T-cell (primary cell): ENCODE measurements around the gene PUS3. TPM values are rescaled to one million over a fixed set of nuclear protein-coding genes. Genes with fewer than 3 reads are reported as not detected.

Experiments
- ATAC-seq, 4 experiments: fragments of 200-7000 bp in 3 of 4; fragments of 150-1000 bp in 1 of 4; cut with Tn5 transposase; replicated peaks in 1 of 4; 1 replicate in 3 of 4; 2 replicates in 1 of 4; pipeline ENCODE4 v1.10.0; 2021; ENCODE audit warnings: moderate library complexity in 3 of 4, mild to moderate bottlenecking in 2 of 4, moderate number of reproducible peaks in 1 of 4
- CTCF ChIA-PET, 2 donors: fragments of 300-600 bp; sonication (Branson Sonifier 250); formaldehyde crosslinking; loops; one replicate each; lab custom pipeline; 2022; ENCODE audit warnings: antibody characterized with exemption in 2 of 2; lab: Charles Lee
- POLR2A ChIA-PET, 2 donors: fragments of 300-600 bp; sonication (Branson Sonifier 250); formaldehyde crosslinking; loops; one replicate each; lab custom pipeline; 2022; ENCODE audit warnings: antibody characterized with exemption in 2 of 2; lab: Charles Lee
- DNase-seq, 35 experiments: peaks; one replicate each; pipeline versions ENCODE4 v3.0.0 to v3.0.0-alpha.2; 2013 to 2023
- H3K27ac ChIP-seq: one replicate; pipeline ENCODE4 v1.5.1; 2013; ENCODE audit warnings: low read length
- H3K27me3 ChIP-seq, 2 experiments: replicated peaks in 1 of 2; 1 replicate in 1 of 2; 2 replicates in 1 of 2; pipeline versions ENCODE4 v1.6.1 to v1.7.0; 2013; ENCODE audit warnings: low read length in 1 of 2, mixed read lengths in 1 of 2; ENCODE audit not compliant: control insufficient read depth in 2 of 2, insufficient read depth in 2 of 2; ENCODE audit errors: extremely low read depth in 1 of 2
- H3K36me3 ChIP-seq, 2 donors: 1 replicate in 1 of 2; 2 replicates in 1 of 2; pipeline versions ENCODE4 v1.6.1 to v1.7.0; 2013; ENCODE audit warnings: low read length in 1 of 2; ENCODE audit not compliant: control insufficient read depth in 2 of 2, insufficient read depth in 1 of 2; ENCODE audit errors: extremely low read depth in 1 of 2
- H3K4me1 ChIP-seq, 2 experiments: 1 replicate in 1 of 2; 2 replicates in 1 of 2; pipeline versions ENCODE4 v1.6.1 to v1.7.0; 2013; ENCODE audit warnings: low read length in 2 of 2, mixed read lengths in 1 of 2; ENCODE audit not compliant: insufficient read depth in 2 of 2, control insufficient read depth in 1 of 2; ENCODE audit errors: extremely low read depth in 1 of 2
- H3K4me3 ChIP-seq, 2 donors: 1 replicate in 1 of 2; 2 replicates in 1 of 2; pipeline versions ENCODE4 v1.5.1 to v1.7.0; 2013; ENCODE audit warnings: mild to moderate bottlenecking in 2 of 2, low read length in 1 of 2, moderate library complexity in 1 of 2; ENCODE audit not compliant: control insufficient read depth in 1 of 2; ENCODE audit errors: extremely low read depth in 1 of 2
- H3K9me3 ChIP-seq: 2 replicates; pipeline ENCODE4 v1.7.0; 2013
- H3K27ac Mint-ChIP-seq, 2 donors: one replicate each; pipeline ENCODE4 v1.8.0; 2020 to 2021; ENCODE audit warnings: mild to moderate bottlenecking in 2 of 2, mixed read lengths in 2 of 2
- H3K27me3 Mint-ChIP-seq, 2 donors: one replicate each; pipeline ENCODE4 v1.8.0; 2021 to 2022; ENCODE audit warnings: mixed read lengths in 2 of 2
- H3K36me3 Mint-ChIP-seq: one replicate; pipeline ENCODE4 v1.8.0; 2021; ENCODE audit warnings: mixed read lengths
- H3K4me1 Mint-ChIP-seq, 3 donors: one replicate each; pipeline ENCODE4 v1.8.0; 2020 to 2022; ENCODE audit warnings: mixed read lengths in 3 of 3, mild to moderate bottlenecking in 1 of 3
- H3K4me3 Mint-ChIP-seq, 3 donors: one replicate each; pipeline ENCODE4 v1.8.0; 2020 to 2022; ENCODE audit warnings: mild to moderate bottlenecking in 3 of 3, mixed read lengths in 3 of 3, moderate library complexity in 3 of 3
- H3K9me3 Mint-ChIP-seq, 3 donors: one replicate each; pipeline ENCODE4 v1.8.0; 2020 to 2022; ENCODE audit warnings: mixed read lengths in 3 of 3
- WGBS: methylation state at CpG from one replicate; pipeline ENCODE4 v1.1.5; 2013; ENCODE audit warnings: missing lambda C conversion rate; ENCODE audit not compliant: insufficient coverage; 5-methylcytosine and 5-hydroxymethylcytosine counted together
- total RNA-seq, 35 experiments: library from RNA in 6 of 35; stranded (reverse) in 6 of 35; fragments of 120-200 nt in 1 of 35; gene quantifications; one replicate each; pipeline versions ENCODE4 v1.2.1 to v1.2.4 and lab custom pipeline; 2013 to 2026

The PUS3 gene
- total RNA-seq, 5 donors from 2014 or later (not counting 1 experiment from before 2014, with no cell fraction given) = 5.2 to 14.6 (median 11.5) TPM

DNA sequence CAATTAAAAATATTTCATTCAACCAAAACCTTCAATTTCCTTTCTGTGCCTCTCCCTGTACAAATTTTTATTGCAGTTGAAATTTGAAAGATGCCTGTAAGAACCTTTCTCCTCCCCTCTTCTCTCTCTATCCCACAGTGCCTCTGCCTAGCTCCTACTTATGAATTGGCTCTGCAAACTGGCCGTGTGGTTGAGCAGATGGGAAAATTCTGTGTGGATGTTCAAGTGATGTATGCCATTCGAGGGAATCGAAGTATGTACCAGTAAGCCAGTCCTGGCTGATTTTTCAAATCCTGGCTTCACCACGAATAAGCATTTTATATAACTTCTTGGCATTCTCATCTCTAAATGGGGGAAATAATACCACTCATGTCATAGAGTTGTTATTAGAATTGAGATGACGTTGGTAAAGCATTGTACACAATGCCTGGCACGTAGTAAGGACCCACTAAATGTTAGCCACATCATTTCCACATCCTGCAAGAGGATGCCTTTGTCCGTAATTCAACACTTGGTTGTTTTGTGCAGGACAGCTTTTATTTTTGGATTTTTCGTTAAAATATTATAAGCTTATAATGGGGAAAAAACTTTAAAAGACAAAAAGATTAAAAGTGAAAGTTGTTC is 7.3 kb upstream of the PUS3 start:
- ChIA-PET CTCF (interaction anchor here in 1 of 2 donors (0.7 kb wide), 1 partner anchor 284 kb away, joined by 3 read pairs; no protein-coding TSS in a partner anchor), POLR2A (interaction anchor here in 1 of 2 donors (0.7 kb wide), 1 partner anchor 497 kb away, joined by 5 read pairs; no protein-coding TSS in a partner anchor)
- Histone ChIP-seq H3K9me3 (no peaks in the 10 kb centered on the region), H3K36me3 (no peaks in the 10 kb centered on the region), H3K4me3 (no peak overlapping the region), H3K27ac (no peak overlapping the region), H3K27me3 (peaks cover 2 to 15% of the 10 kb centered on the region in 2 experiments), H3K4me1 (no peaks in the 10 kb centered on the region)
- H3K27me3 Mint-ChIP-seq = peaks cover 26 to 41% of the 10 kb centered on the region in 2 donors
- DNase-seq = no peak
- H3K27ac Mint-ChIP-seq = no peak overlapping the region
- WGBS = no CpG with 5 or more reads among the region's 8 CpGs
- no peaks in the 10 kb centered on the region for H3K9me3 Mint-ChIP-seq
- H3K4me1 Mint-ChIP-seq = peaks cover 0 to 3% (median 0%) of the 10 kb centered on the region in 3 donors
- no peak overlapping the region for H3K4me3 Mint-ChIP-seq
- H3K36me3 Mint-ChIP-seq = no peaks in the 10 kb centered on the region
- ATAC-seq = no peak

DNA sequence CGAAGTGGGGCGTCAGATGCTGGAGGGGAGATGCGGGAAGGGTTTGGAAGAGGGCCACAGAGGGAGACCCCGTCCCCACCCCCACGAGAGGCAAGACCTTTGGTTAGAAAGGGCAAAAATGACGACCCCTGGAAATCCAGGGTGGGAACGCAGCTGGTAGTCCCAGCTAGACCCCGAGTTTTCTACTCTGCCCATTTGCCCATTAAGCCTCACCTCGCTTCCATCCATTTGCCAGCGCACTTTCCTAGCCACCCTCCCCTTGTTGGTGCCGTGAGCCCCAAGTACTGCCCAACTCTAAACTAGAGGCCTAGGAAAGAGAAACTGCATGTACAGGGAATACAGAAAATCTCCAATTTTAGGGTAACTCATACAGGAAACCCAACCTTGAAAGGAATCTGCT is 1.7 kb upstream of the PUS3 start:
- peak overlapping the region; percentile 66 to 89 (median 71) for H3K4me3 Mint-ChIP-seq
- peaks cover 22 to 40% (median 38%) of the 10 kb centered on the region in 3 donors for H3K4me1 Mint-ChIP-seq
- Histone ChIP-seq H3K4me1 (peaks cover 20 to 25% of the 10 kb centered on the region in 2 experiments), H3K27ac (no peak overlapping the region), H3K4me3 (peak overlapping the region in 1 of 2 donors; percentile 44), H3K36me3 (peaks cover 0 to 6% of the 10 kb centered on the region in 2 donors), H3K27me3 (peaks cover 5 to 20% of the 10 kb centered on the region in 2 experiments), H3K9me3 (no peaks in the 10 kb centered on the region)
- H3K27ac Mint-ChIP-seq = peak overlapping the region in 1 of 2 donors; percentile 83
- 62% methylated on average over 8 of the region's 11 CpGs for WGBS
- POLR2A ChIA-PET = no interaction called here
- CTCF ChIA-PET = interaction anchor here in 1 of 2 donors (0.6 kb wide), 1 partner anchor 22 kb away, joined by 4 read pairs; no protein-coding TSS in a partner anchor
- DNase-seq = no peak
- peaks cover 11% of the 10 kb centered on the region for H3K36me3 Mint-ChIP-seq
- peaks cover 10 to 27% of the 10 kb centered on the region in 2 donors for H3K27me3 Mint-ChIP-seq
- no peaks in the 10 kb centered on the region for H3K9me3 Mint-ChIP-seq
- no peak for ATAC-seq

DNA sequence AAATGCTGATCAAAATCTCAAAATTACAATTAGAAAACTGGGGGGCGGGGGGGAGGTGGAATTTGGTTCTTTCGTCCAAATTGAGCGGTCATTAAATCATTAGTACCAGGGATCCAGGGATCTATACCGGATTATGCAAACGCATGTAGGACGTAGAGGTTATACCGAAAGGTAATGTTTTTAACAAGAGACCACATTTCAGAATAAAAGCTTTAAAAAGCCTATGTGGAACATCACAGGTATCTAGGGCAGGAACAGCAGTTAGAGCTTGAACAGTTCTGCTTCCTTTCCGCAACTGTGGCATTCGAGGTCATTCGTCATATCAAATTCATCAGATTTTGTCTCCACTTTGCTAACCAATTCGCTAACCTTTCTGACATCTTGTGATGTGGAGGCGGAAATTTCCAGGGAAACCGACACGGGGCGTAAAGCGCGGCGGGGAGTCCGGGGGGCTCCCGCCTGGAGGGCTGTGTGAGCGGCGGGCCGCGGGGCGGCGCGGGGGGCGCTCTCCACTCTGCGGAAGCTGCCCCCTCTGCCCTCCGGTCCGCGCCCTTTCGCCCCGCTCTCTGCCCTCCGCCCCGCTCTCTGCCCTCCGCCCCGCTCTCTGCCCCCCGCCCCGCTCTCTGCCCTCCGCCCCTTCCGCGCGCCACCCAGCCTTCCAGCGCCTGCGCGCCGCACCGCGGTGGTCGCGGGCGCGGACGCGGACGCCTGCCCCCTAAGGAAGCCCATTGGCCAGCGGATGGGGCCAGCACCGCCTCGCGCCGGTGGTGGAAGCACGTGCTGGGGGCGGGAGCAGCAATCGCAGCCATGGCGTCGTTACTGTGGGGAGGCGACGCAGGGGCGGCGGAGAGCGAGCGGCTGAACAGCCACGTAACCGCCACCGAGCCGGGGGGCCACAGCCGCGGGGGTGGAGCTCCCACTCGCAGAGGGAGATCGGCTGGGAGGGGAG is 979 bp upstream of the PUS3 start, which contains the start of gene DDX25:
Gene DDX25 (plus strand): TSS at position 798 of the 949 bp plus-strand sequence. CDS start 10 bp downstream, at position 808.
- Histone ChIP-seq H3K27ac (no peak within 1 kb of the TSS), H3K36me3 (peaks cover 0 to 12% of the 10 kb centered on the region in 2 donors), H3K9me3 (no peaks in the 10 kb centered on the region), H3K4me1 (peaks cover 20 to 25% of the 10 kb centered on the region in 2 experiments), H3K27me3 (peaks cover 5 to 20% of the 10 kb centered on the region in 2 experiments), H3K4me3 (peak within 1 kb of the TSS; percentile 72 to 81)
- Mint-ChIP-seq H3K9me3 (no peaks in the 10 kb centered on the region), H3K27me3 (peaks cover 10 to 27% of the 10 kb centered on the region in 2 donors), H3K27ac (peak within 1 kb of the TSS in 1 of 2 donors; percentile 83), H3K4me3 (peak within 1 kb of the TSS; percentile 89 to 95 (median 89)), H3K36me3 (peaks cover 18% of the 10 kb centered on the region), H3K4me1 (peaks cover 29 to 46% (median 45%) of the 10 kb centered on the region in 3 donors)
- WGBS = 7% methylated on average over 76 of the region's 81 CpGs
- DNase-seq (peak in 5 of 35 experiments; percentile 6 to 34 (median 10)), ATAC-seq (peak in 3 of 4 experiments; percentile 26 to 48 (median 34))
- CTCF ChIA-PET = interaction anchor here in 1 of 2 donors (0.9 to 1.6 kb wide), 2 partner anchors 16 to 290 kb away, joined by 5 to 20 read pairs; partner anchors contain the start of gene HYLS1
- POLR2A ChIA-PET = interaction anchor here (0.6 to 1.3 kb wide), 3 partner anchors 16 to 366 kb away, joined by 3 to 9 read pairs (median 7); partner anchors contain the start of gene HYLS1 (in 1 of the 2)

- Histone ChIP-seq H3K36me3 (peaks cover 0 to 12% of the 10 kb centered on the region in 2 donors), H3K27ac (peak overlapping the region; percentile 54), H3K27me3 (peaks cover 5 to 18% of the 10 kb centered on the region in 2 experiments), H3K4me1 (peaks cover 20 to 25% of the 10 kb centered on the region in 2 experiments), H3K9me3 (no peaks in the 10 kb centered on the region), H3K4me3 (peak overlapping the region; percentile 72 to 81)
- Mint-ChIP-seq H3K27ac (peak overlapping the region; percentile 82 to 92), H3K36me3 (peaks cover 23% of the 10 kb centered on the region), H3K4me1 (peaks cover 37 to 54% (median 54%) of the 10 kb centered on the region in 3 donors), H3K4me3 (peak overlapping the region; percentile 89 to 95 (median 89)), H3K27me3 (peaks cover 10 to 26% of the 10 kb centered on the region in 2 donors), H3K9me3 (no peaks in the 10 kb centered on the region)
- WGBS = no CpG with 5 or more reads among the region's 20 CpGs
- CTCF ChIA-PET = interaction anchor here (0.7 to 1.6 kb wide), 4 partner anchors 15 to 292 kb away, joined by 3 to 20 read pairs (median 5); partner anchors contain the start of gene HYLS1 (in 1 of the 2)
- ATAC-seq (no peak), DNase-seq (no peak)
- POLR2A ChIA-PET = interaction anchor here in 1 of 2 donors (1.3 kb wide), 2 partner anchors 15 to 309 kb away, joined by 8 to 9 read pairs; partner anchors contain the start of genes FAM118B, HYLS1 and RPUSD4
Observed at GRCh38 chr11:125902277-125902926, 604 bp downstream of the PUS3 start.

DNA sequence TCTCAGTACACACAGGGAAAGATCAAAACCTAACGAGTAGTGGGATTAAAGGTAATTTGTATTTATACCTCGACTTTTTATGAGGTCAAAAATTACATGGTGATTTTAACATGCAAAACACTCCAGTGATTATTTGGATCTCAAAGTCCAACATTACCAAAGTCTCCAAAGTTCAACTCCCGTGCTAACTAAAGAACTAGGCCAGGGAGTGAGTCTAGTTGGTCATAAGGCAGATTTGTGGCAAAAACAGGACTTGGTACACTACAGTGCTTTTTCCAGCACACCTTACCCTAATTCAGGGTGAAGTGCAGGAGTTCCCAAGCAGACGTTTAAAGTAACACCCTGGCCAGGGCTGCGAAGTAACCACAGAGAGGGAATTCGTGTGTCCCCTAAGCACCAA is 1.1 kb downstream of the PUS3 start:
- H3K27ac ChIP-seq = no peak overlapping the region
- no peaks in the 10 kb centered on the region for H3K9me3 ChIP-seq
- Mint-ChIP-seq H3K27me3 (peaks cover 10 to 26% of the 10 kb centered on the region in 2 donors), H3K27ac (peak overlapping the region; percentile 36 to 59), H3K4me3 (peak overlapping the region; percentile 68 to 89 (median 69)), H3K4me1 (peaks cover 42 to 59% (median 57%) of the 10 kb centered on the region in 3 donors), H3K36me3 (peaks cover 23% of the 10 kb centered on the region), H3K9me3 (no peaks in the 10 kb centered on the region)
- peaks cover 0 to 12% of the 10 kb centered on the region in 2 donors for H3K36me3 ChIP-seq
- ATAC-seq (no peak), DNase-seq (no peak)
- 90% methylated on average over 2 of the region's 6 CpGs for WGBS
- H3K27me3 ChIP-seq = peaks cover 5 to 18% of the 10 kb centered on the region in 2 experiments
- no peak overlapping the region for H3K4me3 ChIP-seq
- CTCF ChIA-PET = no interaction called here
- POLR2A ChIA-PET = no interaction called here
- H3K4me1 ChIP-seq = peaks cover 20 to 25% of the 10 kb centered on the region in 2 experiments
